Lower lobe of right lung (tissue), 2 donors: ENCODE results near the gene VEGFA. TPM values are rescaled to one million over a fixed set of nuclear protein-coding genes. Genes with fewer than 3 reads are reported as not detected.

ENCODE experiments used
- ATAC-seq, 2 donors: fragments of 200-7000 bp; cut with Tn5 transposase; one replicate each; pipeline ENCODE4 v1.9.1; 2020 to 2022; ENCODE audit warnings: mild to moderate bottlenecking in 2 of 2, moderate library complexity in 2 of 2
- DNase-seq: peaks from one replicate; pipeline ENCODE4 v3.0.0-alpha.2; 2020
- H3K27ac ChIP-seq: fragments of 200-600 bp; one replicate; pipeline ENCODE4 v1.8.0; 2022
- H3K27me3 ChIP-seq: fragments of 200-600 bp; one replicate; pipeline ENCODE4 v1.8.0; 2022; ENCODE audit warnings: low read depth
- H3K36me3 ChIP-seq: fragments of 200-600 bp; one replicate; pipeline ENCODE4 v1.8.0; 2022; ENCODE audit warnings: mild to moderate bottlenecking
- H3K4me1 ChIP-seq: fragments of 200-600 bp; one replicate; pipeline ENCODE4 v1.8.0; 2022
- H3K4me3 ChIP-seq: fragments of 200-600 bp; one replicate; pipeline ENCODE4 v1.8.0; 2022; ENCODE audit warnings: mild to moderate bottlenecking
- H3K9me3 ChIP-seq: fragments of 200-600 bp; one replicate; pipeline ENCODE4 v1.8.0; 2022
- intact Hi-C: fragments of 100-400 bp; cut with DNase I; formaldehyde crosslinking; loops from one replicate; pipeline ENCODE4 v1.11.0; 2022
- total RNA-seq: library from RNA; stranded (reverse); fragmentation: NEBNext Ultra II Directional; extraction: Animal tissue kit (Norgen Biotek cat#: 25700); gene quantifications from one replicate; pipeline ENCODE4 v1.2.1, GENCODE V29; 2021
- TF ChIP-seq, protein P1 (sequence below): fragments of 200-600 bp; IDR thresholded peaks from one replicate; pipeline ENCODE4 v1.8.0; 2022; ENCODE audit warnings: antibody characterized with exemption, mild to moderate bottlenecking
- donor health status: DM: no; HTN: yes; CAD: no; lungs with severe emphysema.

The VEGFA gene
- total RNA-seq, 1 donor from 2014 or later, result 196 TPM

DNA sequence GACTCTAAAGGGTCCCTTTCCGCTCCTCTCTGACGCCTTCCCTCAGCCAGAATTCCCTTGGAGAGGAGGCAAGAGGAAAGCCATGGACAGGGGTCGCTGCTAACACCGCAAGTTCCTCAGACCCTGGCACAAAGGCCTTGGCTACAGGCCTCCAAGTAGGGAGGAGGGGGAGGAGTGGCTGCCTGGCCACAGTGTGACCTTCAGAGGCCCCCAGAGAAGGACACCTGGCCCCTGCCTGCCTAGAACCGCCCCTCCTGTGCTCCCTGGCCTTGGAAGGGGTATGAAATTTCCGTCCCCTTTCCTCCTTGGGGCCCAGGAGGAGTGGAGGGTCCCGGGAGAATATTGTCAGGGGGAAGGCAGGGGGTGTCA, 2.7 kb downstream of the VEGFA start:
- intact Hi-C loops, result loop anchor here (10.0 kb wide), 1 partner anchor 302 kb away; no protein-coding TSS in a partner anchor
- Histone ChIP-seq H3K9me3 (no peaks in the 10 kb centered on the region), H3K4me1 (peaks cover 54% of the 10 kb centered on the region), H3K27me3 (no peaks in the 10 kb centered on the region), H3K4me3 (peak overlapping the region; percentile 91), H3K36me3 (peaks cover 13% of the 10 kb centered on the region), H3K27ac (peak overlapping the region; percentile 92)
- no peak for ATAC-seq
- TF ChIP-seq, protein P1, sequence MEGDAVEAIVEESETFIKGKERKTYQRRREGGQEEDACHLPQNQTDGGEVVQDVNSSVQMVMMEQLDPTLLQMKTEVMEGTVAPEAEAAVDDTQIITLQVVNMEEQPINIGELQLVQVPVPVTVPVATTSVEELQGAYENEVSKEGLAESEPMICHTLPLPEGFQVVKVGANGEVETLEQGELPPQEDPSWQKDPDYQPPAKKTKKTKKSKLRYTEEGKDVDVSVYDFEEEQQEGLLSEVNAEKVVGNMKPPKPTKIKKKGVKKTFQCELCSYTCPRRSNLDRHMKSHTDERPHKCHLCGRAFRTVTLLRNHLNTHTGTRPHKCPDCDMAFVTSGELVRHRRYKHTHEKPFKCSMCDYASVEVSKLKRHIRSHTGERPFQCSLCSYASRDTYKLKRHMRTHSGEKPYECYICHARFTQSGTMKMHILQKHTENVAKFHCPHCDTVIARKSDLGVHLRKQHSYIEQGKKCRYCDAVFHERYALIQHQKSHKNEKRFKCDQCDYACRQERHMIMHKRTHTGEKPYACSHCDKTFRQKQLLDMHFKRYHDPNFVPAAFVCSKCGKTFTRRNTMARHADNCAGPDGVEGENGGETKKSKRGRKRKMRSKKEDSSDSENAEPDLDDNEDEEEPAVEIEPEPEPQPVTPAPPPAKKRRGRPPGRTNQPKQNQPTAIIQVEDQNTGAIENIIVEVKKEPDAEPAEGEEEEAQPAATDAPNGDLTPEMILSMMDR, result no peak
- DNase-seq, result no peak

DNA sequence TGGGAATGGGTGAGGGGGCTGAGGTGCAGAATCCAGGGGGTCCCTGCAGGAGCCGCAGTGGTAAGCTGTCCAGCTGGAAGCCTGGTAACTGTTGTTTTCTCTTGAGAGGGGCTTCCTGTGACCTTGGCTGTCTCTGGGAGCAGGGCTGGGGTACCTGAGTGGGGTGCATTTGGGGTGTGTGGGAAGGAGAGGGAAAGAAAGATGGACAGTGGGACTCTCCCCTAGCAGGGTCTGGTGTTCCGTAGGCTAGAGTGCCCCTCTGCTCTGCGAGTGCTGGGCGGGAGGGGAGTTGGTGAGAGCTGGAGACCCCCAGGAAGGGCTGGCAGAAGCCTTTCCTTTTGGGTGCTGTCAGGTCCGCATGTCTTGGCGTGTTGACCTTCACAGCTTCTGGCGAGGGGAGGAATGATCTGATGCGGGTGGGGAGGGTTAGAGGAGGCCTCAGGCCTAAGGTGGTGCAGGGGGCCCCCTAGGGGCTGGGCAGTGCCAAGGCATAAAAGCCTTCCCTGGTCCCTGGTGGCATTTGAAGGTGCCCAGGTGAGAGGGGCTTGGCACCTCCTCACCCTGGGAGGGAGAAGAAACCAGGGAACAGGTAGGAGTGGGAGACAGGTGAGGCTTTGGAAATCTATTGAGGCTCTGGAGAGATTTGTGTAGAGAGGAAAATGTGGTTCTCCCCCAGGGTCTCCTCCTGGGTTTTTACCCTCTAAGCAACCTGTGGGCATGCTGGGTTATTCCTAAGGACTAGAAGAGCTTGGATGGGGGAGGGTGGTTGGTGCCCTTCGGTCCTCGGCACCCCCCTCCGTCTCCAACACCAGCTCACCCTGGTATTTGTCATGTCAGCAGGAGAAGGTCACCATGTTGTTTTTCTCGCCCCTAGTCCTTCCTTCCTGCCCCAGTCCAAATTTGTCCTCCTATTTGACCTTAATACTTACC, 3.3 kb downstream of the VEGFA start:
- Histone ChIP-seq H3K27me3 (no peaks in the 10 kb centered on the region), H3K27ac (peak overlapping the region; percentile 92), H3K4me1 (peaks cover 54% of the 10 kb centered on the region), H3K9me3 (no peaks in the 10 kb centered on the region), H3K4me3 (peak overlapping the region; percentile 91), H3K36me3 (peaks cover 19% of the 10 kb centered on the region)
- DNase-seq, result peak; percentile 76
- TF ChIP-seq, protein P1, result peak; percentile 73
- intact Hi-C loops, result loop anchor here (10.0 kb wide), 1 partner anchor 301 kb away; no protein-coding TSS in a partner anchor
- ATAC-seq, result peak; percentile 33 to 44

DNA sequence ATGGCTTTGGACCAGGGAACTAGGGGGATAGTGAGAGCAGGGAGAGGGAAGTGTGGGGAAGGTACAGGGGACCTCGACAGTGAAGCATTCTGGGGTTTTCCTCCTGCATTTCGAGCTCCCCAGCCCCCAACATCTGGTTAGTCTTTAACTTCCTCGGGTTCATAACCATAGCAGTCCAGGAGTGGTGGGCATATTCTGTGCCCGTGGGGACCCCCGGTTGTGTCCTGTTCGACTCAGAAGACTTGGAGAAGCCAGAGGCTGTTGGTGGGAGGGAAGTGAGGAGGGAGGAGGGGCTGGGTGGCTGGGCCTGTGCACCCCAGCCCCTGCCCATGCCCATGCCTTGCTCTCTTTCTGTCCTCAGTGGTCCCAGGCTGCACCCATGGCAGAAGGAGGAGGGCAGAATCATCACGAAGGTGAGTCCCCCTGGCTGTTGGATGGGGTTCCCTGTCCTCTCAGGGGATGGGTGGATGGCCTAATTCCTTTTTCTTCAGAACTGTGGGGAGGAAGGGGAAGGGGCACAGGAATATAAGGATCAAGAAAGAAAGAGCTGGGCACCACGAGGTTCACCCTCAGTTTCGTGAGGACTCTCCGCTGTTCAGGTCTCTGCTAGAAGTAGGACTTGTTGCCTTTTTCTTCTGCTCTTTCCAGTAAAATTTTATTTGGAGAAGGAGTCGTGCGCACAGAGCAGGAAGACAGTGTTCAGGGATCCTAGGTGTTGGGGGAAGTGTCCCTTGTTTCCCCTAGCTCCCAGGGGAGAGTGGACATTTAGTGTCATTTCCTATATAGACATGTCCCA, 4.2 kb downstream of the VEGFA start:
- TF ChIP-seq, protein P1, result no peak
- peaks cover 28% of the 10 kb centered on the region for H3K36me3 ChIP-seq
- intact Hi-C loops, result loop anchor here (10.0 kb wide), 1 partner anchor 301 kb away; no protein-coding TSS in a partner anchor
- ATAC-seq (no peak), DNase-seq (no peak)
- H3K27ac ChIP-seq, result peak overlapping the region; percentile 92
- H3K27me3 ChIP-seq, result no peaks in the 10 kb centered on the region
- peak overlapping the region; percentile 91 for H3K4me3 ChIP-seq
- H3K4me1 ChIP-seq, result peaks cover 50% of the 10 kb centered on the region
- H3K9me3 ChIP-seq, result no peaks in the 10 kb centered on the region

DNA sequence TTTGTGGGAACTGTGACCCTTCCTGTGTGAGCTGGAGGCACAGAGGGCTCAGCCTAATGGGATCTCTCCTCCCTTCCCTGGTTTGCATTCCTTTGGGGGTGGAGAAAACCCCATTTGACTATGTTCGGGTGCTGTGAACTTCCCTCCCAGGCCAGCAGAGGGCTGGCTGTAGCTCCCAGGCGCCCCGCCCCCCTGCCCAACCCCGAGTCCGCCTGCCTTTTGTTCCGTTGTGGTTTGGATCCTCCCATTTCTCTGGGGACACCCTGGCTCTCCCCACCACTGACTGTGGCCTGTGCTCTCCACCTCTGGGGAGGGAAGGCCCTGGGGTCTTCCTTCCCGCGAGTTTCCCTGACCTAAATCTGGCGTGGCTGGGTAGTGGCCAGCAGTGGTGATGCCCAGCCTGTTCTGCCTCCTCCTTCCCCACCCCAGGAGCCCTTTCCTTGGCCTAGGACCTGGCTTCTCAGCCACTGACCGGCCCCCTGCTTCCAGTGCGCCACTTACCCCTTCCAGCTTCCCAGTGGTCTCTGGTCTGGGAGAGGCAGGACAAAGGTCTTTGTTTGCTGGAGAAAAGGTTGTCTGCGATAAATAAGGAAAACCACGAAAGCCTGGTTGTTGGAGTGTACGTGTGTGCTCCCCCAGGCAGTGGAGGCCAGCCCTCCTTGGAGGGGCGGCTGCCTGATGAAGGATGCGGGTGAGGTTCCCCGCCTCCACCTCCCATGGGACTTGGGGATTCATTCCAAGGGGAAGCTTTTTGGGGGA, 4.9 kb downstream of the VEGFA start:
- H3K4me1 ChIP-seq, result peaks cover 49% of the 10 kb centered on the region

More for the DNA sequence above, 4.9 kb downstream of the VEGFA start:
- Histone ChIP-seq H3K4me3 (peak overlapping the region; percentile 91), H3K9me3 (no peaks in the 10 kb centered on the region), H3K27ac (peak overlapping the region; percentile 92), H3K27me3 (no peaks in the 10 kb centered on the region), H3K36me3 (peaks cover 36% of the 10 kb centered on the region)
- DNase-seq, result peak; percentile 87
- peak; percentile 42 to 61 for ATAC-seq
- TF ChIP-seq, protein P1, result peak; percentile 84
- intact Hi-C loops, result loop anchor here (10.0 kb wide), 1 partner anchor 300 kb away; no protein-coding TSS in a partner anchor
